GM21825 (cell line): ENCODE results near the gene CTNND2.

Source experiments
- ATAC-seq: cut with Tn5 transposase; IDR thresholded peaks from one replicate; pipeline ENCODE4 v1.9.1; 2021; ENCODE audit warnings: mild to moderate bottlenecking, moderate library complexity; ENCODE audit not compliant: unreplicated experiment

CTNND2 gene

GRCh38 chr5:11527652-11528349 is 376.4 kb downstream of the CTNND2 start:
- ATAC-seq = no peak

- no peak for ATAC-seq
Observed at GRCh38 chr5:11525020-11525419, 379.2 kb downstream of the CTNND2 start.

DNA sequence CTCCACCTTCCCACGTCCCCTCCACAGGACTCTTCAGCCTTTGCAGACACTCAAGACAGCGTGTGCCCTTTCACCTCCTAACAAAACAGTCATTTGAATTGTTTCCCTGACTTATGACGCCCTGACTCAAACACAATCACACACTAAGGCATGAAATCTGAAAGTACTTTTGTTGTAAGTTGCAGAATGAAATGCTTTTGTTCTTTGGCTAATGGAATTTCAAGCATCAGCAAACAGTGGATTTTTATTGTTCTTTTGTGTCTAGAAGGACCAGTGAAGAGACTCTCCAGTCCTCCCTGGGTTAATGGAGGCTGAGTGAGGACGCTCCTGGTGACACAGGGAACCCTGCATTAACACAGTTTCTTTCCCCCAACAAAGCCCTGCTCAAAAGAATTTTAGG is 380.1 kb downstream of the CTNND2 start:
- ATAC-seq = no peak

DNA sequence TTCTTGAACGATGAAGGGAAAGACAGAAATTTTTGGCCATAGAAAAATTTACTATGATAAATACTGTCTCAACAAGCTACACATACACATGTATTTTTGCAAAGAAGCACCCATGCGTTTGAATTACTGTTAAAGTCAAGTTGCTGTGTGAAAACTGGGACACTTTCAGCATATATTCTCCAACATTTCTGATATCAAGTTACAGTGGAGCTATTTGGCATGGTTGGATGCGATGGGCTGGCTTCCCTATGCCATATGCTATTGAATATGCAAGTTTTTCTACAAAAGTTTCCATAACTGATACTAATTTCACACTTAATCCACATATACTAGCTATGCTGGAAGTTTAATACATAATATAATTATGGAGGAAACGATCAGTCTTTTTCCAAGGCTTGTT is 381.4 kb downstream of the CTNND2 start:
- ATAC-seq = no peak

GRCh38 chr5:11520241-11520930 is 383.9 kb downstream of the CTNND2 start:
- ATAC-seq = no peak

DNA sequence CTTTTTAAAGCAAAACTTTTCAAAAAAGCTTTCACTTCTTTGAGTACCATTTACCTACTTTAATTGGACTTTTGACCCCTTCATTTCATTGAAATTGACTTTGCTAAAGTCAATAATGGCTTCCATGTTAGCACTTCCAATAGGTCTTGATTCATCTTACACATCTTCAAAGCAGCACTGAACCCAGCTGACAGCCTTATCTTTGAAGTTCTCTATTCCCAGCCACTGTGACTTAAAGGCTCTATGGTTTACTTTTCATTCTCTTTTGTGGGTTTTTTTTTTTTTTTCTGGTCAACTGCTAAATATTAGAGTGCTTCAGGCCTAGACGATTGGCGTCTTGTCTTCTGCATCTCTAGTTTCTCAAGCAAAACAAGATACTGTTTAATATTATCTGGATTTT is 385.0 kb downstream of the CTNND2 start:
- no peak for ATAC-seq

DNA sequence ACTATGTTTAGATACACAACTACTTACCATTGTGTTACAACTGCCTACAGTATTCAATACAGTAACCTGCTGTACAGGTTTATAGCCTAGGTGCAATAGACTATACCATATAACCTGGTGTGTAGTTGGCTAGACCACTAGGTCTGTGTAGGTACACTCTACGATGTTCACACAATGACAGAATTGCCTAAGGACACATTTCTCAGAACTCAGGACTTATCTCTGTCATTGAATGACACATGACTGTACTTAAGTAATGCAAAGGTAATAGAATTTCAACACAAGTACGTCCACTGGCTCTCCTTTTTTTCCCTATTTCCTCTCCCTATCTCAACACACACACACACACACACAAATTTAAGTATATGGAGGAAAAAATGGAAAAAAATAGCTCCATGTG is 385.6 kb downstream of the CTNND2 start:
- no peak for ATAC-seq

DNA sequence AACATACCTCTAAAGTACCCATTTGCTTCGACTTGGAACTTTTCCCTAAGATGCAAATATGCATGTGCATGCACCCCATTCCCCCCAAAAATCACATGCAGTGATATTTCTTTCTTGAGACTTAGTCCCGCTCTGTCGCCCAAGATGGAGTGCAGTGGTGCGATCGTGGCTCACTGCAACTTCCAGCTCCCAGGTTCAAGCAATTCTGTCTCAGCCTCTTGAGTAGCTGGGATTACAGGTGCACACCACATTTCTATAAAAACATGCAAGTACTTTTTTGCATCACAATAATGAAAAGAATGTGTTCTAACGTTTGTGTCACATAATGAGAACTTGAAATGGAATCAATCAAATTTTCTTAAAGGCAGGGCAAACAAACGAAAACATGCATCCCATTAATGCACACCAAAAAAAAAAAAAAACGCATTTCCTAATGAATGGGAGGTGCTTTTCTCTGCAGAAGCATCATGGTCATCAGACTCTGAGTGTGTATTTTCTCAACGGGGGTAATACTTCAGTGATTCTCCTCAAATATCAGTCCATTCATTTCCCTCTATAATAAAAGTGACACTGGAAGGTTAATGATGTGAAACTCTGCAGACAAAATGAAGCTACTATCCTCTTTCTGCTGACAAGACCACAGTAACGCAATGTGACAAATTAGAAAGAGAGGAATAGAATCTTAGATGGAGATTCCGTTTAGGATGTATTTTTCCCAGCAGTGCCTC is 389.4 kb downstream of the CTNND2 start:
- no peak for ATAC-seq

- no peak for ATAC-seq
Observed at GRCh38 chr5:11511878-11512277, 392.4 kb downstream of the CTNND2 start.

DNA sequence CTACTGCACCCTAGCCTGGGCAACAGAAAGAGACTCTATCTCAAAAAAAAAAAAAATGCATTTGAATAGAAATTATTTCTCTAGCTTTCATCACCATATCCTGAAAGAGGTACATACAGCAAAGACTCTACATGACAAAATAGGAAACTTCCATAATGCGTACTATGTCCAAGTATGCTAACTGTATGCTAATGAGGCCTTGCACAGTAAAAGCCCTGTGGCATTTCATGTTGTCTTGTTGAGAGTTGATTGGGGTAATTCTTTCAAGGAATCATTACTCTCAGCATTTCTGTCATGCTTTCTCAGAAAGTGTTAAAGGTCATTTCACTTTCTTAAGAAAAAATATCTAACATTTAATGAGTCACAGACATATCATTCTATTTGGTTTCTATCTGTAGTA is 393.4 kb downstream of the CTNND2 start:
- no peak for ATAC-seq

- no peak for ATAC-seq
Observed at GRCh38 chr5:11509793-11510192, 394.5 kb downstream of the CTNND2 start.

- ATAC-seq = no peak
Observed at GRCh38 chr5:11507156-11507910, 396.9 kb downstream of the CTNND2 start.

GRCh38 chr5:11504886-11505193 is 399.4 kb downstream of the CTNND2 start:
- no peak for ATAC-seq

GRCh38 chr5:11504065-11504885 is 400.0 kb downstream of the CTNND2 start:
- no peak for ATAC-seq

DNA sequence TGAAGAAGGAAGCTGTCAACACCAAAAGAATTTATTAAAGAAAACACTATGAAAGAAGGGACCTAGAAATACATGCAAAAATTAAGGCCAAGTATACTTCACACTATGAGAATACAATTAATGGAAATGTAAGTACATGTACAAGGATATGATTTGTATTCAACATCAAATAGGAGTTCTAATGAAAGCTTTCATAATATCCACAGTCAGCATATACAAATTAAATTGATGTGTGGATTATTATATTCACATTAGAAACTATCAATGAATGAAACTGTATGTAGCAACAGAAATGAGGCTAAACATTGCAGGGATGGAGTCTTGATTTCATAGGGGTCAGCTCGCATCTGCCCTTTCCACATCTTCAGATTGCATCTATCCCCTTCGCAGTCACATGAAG is 401.5 kb downstream of the CTNND2 start:
- no peak for ATAC-seq

GRCh38 chr5:11497651-11498050 is 406.6 kb downstream of the CTNND2 start:
- ATAC-seq = no peak

DNA sequence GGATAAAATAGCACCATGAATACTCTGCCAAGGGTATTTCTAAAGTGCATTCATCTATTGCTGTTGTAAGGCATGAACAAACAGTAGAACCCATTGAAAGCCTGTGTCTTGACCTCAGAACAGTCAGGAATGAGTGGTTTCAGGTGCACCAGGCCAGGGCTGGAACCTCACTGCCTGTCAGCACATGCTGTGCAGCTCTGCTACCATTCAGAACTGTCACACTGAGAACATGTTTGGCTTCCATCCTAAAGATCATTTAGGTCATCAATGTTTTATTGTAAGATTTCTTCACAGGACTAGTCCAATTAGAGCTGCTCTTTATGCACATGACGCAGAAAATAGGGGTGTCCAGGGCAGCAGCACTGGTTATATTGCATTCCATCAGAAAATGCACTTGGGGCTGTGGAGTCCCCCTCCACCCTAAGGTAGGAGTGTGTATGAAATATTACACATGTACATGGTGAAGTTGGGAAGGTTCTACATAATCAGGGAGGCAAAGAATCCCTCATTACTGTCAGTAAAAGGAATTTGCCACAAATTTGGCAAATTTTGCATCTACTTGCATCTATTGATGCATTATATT is 408.0 kb downstream of the CTNND2 start:
- no peak for ATAC-seq

DNA sequence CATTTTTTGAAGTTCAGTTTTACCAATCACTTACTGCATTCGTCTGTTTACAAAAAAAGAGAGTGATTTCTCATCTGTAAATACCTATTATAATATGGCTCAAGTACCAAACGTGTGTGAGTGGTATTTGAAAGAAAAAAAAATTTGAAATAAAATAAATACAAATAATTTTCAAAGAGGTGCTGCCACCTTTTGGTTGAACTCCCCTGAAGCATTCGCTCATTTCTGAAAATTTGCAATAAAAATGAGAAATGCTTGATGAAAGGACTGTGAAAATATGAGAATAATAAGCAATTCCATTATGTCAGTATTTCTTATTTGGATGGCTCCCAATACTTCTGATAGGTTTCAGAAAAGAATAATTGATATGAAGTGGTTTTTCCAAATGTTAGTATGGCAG is 409.9 kb downstream of the CTNND2 start:
- ATAC-seq = no peak

GRCh38 chr5:11491404-11492075 is 412.7 kb downstream of the CTNND2 start:
- no peak for ATAC-seq

DNA sequence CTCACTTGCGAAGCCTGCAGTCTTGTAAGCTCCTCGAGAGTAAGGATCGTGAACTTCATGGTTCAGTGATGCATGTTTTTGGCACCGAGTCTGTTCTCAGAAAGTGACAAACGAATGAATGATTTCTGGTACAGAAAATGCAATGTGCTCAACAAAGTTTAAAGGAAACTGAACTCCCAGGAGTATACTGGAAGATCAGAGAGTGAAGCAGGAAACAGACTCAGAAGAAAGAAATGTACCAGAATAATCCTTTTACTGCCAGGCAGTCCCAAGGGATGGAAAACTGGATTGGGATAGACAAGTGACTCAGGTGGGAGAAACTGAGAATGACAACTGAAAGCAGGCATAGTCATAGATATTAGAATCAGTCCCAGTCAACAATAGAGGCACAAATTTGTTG is 420.6 kb downstream of the CTNND2 start:
- no peak for ATAC-seq
